Activated gamma-delta T cell treated with Interleukin-2 at 50 U/mL for 16 hours (primary cell): Measurements from ENCODE around the gene GMPPB.
"Not testable (repeated sequence)": the region's sequence is repeated elsewhere in the genome, so short reads cannot be mapped to it uniquely, and the experiment has no call there.

ENCODE experiments used
- DNase-seq: peaks from one replicate; pipeline ENCODE4 v3.0.0-alpha.2; 2020

Gene GMPPB

DNA sequence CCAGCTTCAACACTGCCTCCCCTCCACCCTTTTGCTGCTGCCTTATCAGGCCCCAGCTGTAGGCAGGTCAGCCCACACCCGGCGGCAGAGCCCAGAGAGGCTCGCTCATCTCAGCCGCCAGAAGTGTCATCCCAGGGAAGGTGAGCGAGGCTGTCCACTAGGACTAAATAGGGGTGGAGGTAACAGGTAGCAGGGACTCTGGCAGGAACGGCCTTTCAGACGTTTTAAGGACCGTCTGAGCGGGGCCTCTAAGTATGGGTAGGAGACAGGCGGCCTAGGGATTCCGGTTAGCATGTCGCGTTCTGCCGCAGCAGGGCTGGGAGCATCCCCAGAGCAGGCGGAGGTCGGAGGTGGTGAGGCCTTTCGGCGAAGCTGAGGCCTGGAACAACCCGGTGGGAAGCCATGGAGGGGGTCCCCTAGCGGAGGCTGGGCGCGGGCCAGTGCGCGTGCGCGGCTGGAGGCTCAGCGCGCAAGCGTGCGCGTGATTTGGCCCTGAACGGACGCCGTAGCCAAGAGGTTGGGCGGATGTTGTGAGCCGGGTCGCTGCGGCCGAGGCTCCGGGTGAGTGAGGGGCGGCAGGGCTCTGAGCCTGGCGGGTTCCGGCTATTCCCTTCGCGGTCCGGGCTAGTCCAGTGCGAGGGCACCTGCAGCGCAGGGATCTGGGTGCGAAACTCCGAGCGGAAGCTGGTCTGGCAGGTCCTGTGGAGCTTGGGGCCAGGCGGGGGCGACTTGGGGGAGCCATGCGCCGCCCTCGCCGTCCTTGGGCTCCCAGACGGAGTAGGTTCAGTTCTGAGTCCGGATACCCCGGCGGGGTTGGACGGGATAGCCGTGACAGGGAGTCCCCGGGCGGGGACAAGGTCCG, 34.5 kb downstream of the GMPPB start, which contains the start of the genes MST1 and RNF123:
Gene MST1, minus strand, starts transcription at position 429 of the 862 bp plus-strand sequence. CDS start 783 bp downstream, outside the sequence.
Gene RNF123, plus strand, starts transcription at position 512 of the 862 bp plus-strand sequence. CDS start 1,609 bp downstream, outside the sequence.
- peak; percentile 92 for DNase-seq

DNA sequence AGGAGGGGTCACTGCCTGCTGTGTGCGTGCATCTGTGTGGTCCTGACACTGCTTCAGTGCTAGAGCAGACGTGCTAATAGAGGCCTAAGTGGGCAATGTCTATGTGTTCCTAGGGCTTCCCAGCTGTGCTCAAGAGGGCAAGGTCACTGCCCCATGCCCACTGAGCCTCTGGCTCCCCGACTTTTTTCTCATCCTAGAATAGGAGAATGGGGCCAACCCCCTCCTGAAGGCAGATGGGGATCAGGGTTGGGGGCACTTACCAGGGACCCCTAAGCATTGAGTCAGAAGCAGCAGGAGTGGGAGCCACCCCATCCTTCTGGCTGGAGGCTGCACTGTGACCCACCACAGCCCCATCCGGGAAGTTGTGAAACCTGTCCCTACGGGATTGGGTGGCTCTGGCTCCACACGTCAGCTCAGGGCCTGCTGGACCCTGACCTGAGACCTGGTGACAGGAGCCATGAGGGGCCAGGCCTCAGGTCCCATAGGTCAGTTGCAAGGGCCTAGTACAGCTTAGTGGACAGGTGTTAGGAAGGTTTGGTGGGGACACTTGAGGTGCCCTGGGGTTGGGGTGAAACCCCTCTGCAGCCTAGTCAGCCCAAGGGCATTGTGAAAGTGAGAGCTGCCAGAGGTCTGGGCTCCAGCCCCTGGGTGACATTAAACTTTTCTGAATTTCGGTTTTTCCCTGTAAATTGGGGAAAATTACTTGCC, 35.3 kb downstream of the GMPPB start:
- DNase-seq: not testable (repeated sequence)

DNA sequence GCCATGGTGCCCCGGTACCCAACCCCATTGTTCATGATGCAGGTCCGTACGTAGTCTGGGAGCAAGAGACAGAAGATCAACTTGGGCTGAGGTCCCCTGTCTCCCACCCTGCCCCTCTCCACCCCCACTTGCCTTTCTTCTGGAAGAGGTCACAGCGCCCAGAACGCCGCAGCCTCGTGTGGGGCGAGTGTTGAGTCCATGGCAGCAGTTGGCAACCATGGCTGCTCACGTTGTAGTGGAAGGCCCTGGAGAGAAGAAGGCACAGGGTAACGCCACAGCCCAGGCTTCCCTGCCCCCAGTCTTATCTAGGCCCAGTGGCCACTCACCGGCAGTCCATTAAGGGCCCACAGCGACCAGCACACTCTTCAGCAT, 36.3 kb downstream of the GMPPB start:
- not testable (repeated sequence) for DNase-seq

DNA sequence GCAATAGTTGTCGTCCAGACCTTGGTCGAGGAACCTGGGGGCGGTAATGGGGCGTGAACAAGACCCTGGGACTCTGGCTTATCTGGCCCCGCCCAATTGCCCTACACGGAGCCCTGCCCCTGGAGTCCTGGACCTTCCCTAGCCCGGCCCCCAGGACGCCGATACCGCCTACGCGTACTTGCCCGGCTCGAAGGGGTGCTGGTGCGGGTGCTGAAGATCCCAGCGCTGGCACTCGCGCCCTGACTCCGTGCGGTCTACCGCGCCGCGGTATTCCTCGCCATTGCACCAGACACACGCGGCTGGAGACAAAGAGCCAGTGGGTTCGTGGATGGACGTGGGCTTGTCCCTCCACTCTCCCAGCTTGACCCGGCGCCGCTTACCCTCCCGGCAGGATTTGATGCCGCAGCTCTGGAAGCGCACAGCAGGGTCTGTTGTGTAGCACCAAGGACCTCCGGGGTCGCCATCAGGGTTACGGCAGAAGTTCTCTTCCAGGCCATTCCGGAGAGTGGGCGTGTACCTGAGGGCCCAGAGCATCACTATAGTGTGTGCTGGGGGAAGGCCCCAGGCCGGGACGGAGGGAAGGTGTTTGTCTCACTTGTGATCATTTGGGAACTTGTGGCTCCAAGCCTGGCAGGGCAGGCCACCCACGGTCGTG, 36.9 kb downstream of the GMPPB start:
- DNase-seq: peak; percentile 25

DNA sequence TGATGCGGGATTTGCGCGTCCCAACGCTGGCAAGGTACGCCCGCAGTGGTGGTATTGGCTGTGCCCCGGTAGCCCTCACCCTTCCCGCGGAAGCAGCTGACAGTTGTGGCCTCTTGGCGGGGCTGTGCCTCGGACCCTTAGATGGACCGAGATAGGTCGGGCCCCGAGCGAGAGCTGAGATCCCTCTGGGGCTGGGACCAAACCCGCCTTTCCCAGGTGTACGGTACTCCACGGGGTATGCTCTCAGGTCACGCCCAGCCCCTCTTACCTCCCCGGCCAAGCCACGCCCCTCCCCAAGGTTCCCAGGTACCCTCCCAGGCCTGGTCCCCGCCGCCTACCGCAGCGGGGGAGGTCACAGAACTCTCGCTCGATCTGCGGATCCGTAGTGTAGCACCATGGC, 37.4 kb downstream of the GMPPB start:
- DNase-seq: peak; percentile 17

DNA sequence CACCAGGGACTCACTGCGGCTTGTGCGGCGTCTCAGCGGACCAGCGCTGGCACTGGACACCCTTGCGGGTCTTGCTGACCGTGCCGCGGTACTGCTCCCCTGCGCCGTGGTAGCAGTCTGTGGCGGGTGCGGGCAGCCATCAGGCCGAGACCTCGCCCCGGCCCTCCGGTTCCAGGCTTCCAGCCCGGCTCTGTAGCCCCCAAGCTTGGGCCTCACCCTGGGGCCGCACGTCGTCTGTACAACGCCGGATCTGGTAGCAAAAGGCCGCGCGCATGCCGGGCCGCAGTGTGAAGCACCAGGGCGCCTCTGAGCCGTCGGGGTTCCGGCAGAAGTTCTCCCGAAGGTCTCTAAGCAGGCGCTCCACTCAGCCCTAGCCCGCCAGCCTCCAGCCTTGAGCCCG, 37.9 kb downstream of the GMPPB start:
- not testable (repeated sequence) for DNase-seq

DNA sequence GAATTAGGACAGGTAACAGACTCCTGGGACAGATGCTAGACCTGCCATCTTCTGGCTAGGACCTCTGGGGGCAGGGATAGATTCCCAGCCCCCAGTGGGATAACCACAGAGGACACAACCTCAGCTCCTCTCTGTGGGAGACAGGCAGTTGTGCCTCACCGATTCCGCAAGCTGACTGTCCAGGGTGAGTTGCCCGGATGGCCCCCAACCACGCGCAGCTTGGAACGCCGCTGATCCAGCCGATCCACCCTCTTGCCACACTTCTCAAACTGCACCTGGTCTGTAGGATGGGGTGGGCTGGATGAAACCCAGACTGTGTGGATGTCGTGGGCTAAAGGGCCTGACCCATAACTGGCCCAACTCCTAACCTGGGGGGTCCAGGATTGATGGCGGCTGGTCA, 38.6 kb downstream of the GMPPB start:
- DNase-seq: not testable (repeated sequence)

DNA sequence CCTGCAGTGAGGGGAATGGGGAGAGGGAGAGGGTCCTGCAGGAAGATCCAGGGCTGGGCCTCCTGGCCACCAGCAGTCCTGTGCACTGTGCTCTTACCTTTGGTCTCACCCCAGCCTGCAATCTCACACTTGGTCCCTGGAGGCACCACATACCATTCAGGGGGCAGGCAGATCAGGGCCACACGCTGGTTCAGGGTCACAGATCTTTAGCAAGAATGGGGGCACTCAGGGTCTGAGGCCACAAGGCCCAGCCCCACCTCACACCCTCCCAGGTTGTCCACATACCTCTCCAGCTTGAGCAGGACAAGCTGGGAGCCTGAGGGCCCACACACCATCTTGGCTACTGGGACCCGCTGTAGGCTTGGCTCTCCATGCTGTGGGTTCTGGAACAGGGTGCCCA, 39.3 kb downstream of the GMPPB start:
- DNase-seq: not testable (repeated sequence)

DNA sequence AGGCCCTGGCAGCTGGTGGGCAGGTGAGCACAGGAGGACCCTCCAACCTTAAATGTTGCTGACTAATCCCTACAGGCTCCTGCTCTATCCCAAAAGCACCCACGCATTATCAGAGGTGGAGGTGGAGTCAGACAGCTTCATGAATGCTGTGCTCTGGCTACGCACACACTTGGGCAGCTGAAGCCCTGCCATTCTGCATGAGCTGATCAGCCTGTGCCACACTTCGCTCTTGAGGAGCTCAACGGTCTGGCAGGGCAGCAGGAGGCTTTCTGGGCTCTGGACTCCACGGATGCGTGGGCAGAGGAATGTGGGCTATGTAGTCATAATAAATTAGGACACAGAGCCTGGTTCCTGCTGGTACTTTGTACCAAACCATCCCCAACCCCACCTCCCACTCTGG, 40.6 kb downstream of the GMPPB start:
- no peak for DNase-seq

DNA sequence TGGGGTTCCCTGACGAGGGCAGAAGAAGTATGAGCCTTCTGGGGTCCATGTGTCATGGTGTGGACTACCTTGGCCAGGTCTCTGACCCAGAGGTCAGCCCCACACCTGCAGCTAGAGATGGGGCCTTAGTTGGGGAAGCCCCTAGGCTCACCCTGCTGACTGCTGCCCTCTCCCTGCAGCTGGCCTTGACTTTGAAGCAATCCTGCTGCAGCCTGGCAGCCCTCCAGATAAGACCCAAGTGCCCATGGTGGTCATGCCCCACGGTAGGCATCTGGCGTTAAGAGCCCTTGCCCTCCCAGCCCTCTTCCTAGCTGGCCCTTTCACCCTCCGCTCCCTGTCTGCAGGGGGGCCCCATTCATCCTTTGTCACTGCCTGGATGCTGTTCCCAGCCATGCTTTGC, 42.2 kb downstream of the GMPPB start:
- DNase-seq: no peak

DNA sequence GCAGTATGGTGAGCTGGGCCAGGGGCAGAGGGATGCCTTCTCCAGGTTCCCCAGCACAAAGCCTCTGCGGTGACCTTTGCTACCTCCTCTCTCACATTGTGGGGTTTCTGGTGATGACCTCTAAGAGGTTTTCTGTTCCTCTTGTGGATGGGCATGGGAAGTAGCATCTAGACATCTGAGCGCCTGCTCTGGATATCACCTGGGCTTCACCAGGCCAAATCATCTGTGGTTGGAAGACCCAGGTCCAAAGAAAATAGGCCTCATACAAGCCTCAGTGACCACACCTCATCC, 42.6 kb downstream of the GMPPB start:
- no peak for DNase-seq

DNA sequence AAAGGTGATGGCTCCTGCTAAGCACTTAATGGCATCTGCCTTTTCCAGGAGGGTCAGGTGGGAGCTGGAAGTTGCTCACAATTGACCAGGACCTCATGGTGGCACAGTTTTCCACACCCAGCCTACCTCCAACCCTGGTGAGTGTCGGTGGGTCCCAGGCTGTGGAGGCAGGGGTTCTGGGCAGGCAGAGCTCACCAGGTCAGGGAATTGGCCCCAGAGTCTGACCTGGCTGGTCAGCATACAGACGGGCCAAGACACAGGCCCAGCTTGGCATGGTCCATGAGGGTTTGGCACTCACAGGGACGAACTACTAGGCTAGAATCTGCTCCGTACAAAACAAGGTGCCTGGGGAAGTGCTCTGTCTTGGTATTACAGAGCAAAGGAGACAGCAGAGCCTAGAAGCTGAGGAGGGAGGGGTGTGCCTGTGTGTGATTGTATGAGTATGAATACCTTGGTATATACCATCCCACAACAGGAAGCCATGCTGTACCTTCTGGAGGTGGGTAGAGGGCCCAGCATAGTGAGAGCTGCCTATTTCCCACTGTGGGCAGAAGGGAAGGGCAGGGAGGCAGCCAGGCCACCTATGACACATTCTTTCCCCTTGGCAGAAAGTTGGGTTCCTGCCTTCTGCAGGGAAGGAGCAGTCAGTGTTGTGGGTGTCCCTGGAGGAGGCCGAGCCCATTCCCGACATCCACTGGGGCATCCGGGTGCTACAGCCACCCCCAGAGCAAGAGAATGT, 43.1 kb downstream of the GMPPB start:
- DNase-seq: no peak

DNA sequence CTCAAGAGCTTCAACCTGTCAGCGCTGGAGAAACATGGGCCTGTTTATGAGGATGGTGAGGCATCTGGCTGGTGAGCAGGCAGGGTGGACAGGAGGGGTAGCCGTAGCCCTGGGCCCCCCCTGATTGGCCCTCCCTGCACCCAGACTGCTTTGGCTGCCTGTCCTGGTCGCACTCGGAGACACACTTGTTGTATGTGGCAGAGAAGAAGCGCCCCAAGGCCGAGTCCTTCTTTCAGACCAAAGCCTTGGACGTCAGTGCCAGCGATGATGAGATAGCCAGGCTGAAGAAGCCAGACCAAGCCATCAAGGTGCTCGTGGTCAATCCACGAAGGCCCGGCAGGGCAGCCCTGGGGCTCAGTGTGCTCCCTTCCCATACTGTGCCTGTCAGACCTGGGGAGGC, 47.8 kb downstream of the GMPPB start:
- DNase-seq: no peak

DNA sequence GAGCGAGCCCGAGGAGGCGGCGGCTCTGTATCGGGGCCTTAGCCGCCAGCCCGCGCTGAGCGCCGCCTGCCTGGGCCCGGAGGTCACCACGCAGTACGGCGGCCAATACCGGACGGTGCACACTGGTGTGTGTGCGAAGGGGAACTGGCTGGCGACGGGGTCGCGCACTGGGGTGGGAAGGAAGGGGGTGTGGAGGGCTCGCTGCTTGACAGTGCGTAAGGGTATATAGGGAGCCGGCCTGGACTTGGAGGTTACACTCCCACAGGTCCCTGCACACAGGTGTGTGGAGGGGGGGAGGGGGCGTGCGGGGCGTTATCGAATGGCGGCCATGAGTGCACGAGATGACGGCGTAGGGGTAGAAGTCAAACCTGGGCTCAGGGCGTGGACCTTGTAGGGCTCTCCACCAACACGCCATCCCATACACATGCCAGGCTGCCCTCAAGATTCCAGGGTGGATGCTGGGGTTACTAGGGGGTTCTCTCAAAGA, 49.2 kb downstream of the GMPPB start:
- peak; percentile 17 for DNase-seq

DNA sequence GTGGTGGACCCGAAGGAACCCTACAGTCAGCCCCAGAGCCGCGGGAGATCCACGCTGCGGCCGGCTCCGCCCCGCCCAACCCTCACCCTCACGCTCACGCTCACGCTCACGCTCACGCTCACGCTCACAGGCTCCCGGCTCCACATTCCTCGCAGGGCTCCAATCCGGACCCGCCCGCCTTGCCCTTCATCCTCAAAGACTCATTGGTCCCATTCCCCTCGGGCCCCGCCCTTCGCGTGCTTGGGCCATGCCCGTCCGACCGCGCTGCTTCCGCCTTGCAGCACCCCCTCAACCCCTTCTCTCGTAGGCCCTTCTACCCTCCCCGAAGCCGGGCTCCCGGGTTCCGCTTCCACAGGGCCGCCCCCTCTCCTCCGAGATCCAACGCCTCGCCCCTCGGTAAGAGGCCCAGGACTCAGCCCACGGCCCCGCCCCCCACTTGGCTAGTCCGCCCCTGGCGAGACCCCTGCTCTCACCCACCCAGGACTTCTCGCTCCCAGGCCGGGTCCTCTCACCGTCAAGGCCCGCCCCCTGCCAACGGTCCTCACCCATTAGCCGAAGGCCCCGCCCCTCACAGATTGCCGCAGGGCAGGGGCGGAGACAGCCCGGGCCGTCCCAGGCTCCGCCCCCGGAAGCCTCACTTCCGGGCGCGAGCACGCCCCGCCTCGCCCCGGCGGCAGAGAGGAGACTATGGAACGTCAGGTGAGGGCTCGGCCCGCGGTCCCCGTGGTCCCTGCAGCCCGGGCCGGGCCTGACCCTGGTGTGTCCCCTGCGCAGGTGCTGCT, 49.8 kb downstream of the GMPPB start, which contains the start of gene APEH:
Gene APEH, plus strand, starts transcription at position 637 of the 782 bp plus-strand sequence. Its CDS starts 51 bp downstream, at position 688.
- DNase-seq: peak; percentile 98

DNA sequence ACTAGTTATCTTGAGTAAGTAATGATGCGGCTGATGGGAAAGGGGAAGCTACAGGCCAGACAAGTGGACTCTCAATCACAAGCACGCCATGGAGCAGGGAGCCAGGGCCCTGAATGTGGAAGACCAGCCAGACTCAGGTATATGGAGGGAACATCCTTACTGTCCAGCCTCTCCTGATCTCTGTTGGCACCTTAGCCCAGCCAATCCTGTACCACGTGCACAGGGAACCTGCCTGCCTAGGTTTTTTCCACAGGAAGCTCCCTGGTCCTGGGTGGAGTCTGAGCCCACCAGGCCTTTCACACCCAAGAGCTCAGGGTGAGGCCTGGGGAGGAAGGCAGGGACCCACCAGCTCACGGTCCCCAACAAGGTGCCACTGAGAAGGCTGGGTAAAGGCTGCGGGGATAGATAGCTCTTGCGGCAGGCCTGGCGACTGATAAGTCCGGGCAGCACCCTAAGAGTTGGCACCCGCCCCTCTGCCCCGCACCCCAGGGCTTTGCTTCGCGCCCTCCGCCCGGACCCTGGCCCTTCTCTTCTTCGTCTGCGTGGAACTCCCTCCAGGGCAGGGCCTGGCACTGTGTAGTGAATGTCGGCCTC, 50.5 kb downstream of the GMPPB start:
- no peak for DNase-seq

DNA sequence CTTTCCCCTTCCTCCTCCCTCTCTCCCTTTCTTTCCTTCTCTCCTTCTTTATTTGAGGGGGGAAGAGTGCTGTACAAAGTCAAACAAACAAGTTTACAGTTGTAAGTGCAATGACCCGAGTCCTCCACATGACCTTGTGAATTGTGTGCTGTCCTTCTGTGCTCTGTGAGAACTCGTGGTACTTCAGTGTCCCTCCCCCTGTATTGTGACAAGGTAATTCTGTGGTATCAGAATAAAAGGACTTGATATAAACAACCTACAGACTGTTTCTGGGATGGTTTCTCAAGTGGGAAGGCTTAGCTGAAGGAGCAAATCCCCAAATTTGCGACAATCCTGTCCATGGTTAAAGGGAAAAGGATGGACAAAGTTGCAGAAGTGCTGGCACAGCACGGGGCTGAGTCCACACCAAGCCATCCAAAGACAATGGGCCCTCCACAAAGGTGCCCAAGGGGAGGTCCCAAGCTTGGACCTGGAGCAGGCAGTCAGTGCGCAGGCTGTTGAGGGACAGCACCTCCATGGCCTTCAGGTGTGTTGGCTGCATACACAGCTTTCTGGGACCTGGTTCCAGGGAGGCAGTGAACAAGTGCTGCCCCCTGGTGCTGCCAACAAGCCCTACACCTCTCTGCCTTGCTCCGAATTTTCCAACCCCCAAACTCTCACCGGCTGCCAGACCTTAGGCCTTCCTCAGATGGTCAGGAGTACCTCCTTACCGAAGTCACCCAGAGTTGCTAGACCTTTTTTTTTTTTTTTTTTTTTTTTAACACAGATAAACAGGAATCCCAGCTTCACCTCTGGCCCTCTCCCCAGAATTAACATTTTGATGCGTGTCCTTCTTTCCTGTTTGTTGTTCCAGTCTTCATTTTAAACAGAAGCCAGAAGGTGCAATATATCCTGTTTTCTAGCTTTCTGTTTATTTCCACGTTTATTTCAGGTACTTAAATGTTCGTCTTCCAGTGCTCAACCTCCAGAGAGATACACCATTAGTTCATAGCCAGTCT, 52.2 kb downstream of the GMPPB start:
- peak; percentile 70 for DNase-seq

DNA sequence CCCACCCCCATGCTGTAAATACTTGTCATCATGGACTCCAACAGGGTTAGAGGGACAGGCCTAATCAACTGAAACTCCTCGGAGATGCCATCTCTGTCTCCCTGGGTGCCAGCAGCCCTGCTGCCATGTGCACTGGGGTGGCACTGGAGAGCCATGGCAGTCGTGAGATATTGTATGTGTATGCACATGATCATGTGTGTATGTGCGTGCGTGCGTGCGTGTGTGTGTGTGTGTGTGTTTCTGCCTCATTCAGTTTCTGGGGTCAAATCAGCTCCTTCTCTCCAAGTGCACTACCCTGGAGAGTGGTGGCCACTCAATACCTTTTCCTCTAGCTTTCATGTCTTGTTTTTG, 52.8 kb downstream of the GMPPB start:
- DNase-seq: no peak
